Frontal cortex (tissue), 4 donors: ENCODE data around the gene MDP1. TPM values are rescaled to one million over a fixed set of nuclear protein-coding genes. Genes with fewer than 3 reads are reported as not detected.
"Not testable (repeated sequence)": the region's sequence is repeated elsewhere in the genome, so short reads cannot be mapped to it uniquely, and the experiment has no call there.

Experiments
- DNase-seq, 2 donors: peaks; one replicate each; pipeline ENCODE4 v3.0.0; 2012; ENCODE audit warnings: low spot score in 2 of 2
- FAIRE-seq: peaks from 2 replicates; lab custom pipeline; 2012; peaks lifted over from hg19 to GRCh38; lab: Jason Lieb, UNC
- total RNA-seq: library from RNA; depleted of rRNA; stranded (reverse); fragments of >200 nt; gene quantifications from one replicate; pipeline ENCODE4 v1.2.3, GENCODE V29; 2014
- donor health status: control.
- donor health status: control.
- donor health status: control.

MDP1 gene
- total RNA-seq, 1 donor from 2014 or later: 18.8 TPM

DNA sequence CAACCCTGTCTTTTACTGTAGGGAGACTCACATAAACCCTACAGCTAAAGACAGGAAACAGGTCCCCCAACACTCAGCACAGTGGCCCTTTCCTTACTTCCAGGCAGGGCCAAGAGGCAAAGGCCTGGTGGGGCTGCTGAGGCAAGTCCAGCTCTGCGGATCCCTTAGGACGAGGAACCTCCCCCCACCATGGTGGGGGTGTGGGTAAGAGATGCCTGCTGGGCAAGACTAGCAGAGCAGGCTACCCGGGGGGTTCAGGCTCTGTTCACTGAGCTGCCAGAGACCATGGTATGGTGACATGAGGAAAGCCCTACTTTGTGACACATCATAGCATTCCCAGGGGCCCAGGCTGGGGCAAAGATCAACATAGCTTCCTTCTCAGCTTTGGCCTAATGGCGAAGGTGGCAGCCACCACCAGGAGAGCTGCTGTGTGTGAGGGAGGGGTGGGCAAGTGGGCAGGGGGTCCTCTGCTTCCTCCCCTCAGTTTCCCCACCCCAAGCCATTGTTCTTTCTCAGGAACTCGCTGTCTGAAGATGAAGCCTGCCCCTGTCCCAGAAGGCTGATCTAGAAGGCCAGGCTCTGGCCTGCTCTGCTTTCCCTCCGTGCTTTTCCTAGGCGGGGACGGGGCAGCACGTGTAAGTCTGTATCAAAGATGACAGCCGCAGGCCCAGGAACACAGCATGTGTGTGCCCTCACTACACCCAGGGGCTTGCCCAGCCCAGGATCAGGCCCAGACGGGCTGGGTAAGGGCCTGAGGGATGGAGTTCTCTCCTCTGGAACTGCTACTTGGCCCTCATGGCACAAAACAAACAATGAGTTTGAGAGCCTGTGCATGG, 36.6 kb upstream of the MDP1 start:
- no peak for FAIRE-seq
- DNase-seq: no peak

DNA sequence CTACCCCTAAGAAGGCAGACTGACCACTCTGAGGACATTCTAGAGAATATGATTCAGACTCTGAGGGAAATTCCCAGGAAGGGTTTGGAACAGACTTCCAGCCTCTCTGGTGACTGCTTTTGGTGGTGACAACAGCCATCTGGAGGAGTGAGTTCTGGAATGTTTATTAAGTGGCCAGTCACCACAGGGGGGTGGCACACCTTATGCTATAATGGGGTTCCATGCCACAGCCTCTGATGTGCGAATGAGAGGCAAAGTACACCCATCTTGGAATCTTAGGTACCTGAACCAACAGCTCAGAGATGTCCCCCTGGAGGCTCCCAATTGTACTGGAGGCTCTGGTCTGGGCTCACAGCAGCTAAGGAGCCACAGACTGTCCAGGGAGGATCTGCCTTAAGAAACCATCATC, 36.0 kb upstream of the MDP1 start:
- DNase-seq: no peak
- no peak for FAIRE-seq

DNA sequence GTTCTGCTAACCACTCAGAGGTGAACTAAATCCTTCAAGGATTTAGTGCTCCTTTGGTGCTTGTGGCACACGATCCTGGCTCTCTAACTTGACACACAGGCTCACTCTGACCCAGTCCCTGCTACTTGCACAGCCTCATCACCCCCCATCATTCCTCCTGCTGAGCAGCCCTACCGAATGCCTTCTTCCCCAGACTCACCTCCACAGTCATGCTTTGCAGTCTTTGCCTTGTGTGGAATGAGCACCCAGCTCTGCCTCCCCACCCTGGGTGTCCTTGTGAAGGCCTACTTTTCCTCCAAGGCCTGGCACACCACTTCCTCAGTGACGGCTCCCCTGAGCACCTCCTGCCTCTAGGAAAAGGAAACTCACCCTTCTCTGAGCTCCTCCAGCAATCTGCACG, 34.5 kb upstream of the MDP1 start:
- FAIRE-seq (no peak), DNase-seq (no peak)

DNA sequence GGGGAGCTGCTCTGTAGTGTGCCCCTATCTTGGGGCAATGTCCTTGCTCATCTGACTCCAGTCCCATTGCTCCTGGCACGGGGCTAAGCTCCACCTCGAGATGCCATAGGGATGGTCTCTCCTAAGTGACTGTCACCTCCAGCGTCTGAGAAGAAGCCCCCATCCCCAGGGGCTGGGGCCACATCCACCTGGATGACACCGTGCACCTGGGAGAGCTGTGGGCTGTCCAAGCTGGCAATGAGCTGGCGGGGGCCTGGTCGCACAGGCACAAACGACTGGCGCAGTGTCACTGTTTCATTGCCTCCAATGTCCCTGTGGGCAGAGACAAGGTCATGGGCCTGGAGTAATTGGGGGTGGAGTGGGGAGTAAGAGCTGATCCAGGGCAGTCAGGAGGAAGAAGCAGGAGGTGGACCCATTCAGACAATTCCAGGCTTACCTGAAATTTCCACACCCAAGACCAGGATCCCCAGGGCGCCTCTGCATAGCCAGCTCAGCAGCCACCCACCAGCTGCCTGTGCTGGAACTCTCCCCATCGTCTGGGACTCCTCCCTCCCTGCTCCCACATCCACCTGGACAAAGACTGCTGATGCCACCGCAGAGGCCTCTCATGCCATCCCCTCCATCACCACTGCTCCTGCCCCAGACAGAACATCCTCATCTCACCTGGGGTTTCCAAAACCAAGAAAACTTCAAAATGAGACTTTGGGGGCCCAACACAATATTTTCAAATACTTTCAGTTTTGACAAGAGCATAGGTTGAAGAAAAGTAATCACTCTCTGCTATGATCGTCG, 33.6 kb upstream of the MDP1 start:
- FAIRE-seq (no peak), DNase-seq (no peak)

DNA sequence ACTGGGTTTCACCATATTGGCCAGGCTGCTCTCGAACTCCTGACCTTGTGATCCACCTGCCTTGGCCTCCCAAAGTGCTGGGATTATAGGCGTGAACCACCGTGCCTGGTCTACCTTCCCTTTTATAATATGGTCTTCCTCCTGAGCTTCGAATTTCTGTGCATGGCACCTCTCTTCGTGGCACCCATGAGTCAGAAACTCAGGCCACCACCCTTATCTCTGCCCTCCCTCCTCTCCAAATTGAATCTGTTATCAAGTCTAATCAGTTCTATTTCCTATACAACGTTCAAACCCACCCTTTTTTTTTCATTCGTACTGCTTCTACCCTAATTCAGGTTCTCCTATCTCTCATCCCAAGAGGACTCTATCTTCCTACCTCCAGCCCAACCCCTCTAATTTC, 31.6 kb upstream of the MDP1 start:
- FAIRE-seq: no peak
- no peak for DNase-seq

DNA sequence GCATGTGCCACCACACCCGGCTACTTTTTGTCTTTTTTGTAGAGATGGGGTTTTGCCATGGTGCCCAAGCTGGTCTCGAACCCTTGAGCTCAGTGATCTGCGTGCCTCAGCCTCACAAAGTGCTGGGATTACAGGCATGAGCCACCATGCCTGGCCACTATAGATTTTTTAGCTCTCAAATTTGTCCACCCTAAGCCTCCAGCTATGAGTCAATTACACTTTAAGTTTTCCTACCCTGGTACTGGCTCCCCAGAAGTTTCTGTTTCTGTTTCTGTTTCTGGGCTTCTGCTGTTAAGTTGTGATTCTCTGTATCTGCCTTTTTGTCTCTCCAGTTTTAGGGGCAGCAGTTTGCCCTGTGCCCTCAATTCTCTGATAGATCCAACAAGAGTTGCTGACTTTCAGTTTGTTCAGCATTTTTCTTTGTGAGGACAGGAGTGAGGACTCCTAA, 30.9 kb upstream of the MDP1 start:
- FAIRE-seq (no peak), DNase-seq (no peak)

DNA sequence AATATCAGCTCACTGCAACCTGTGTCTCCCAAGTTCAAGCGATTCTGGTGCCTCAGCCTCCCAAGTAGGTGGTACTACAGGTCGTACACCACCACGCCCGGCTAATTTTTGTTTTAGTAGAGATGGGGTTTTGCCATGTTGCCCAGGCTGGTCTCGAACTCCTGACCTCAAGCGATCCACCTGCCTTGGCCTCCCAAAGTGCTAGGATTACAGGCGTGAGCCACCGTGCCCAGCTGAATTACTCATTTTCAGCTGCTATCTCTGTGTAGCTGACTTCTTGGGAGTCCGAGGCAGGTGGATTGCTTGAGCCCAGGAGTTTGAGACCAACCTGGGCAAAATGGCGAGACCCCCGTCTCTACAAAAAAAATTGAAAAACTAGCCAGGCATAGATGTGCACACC, 29.5 kb upstream of the MDP1 start:
- FAIRE-seq, DNase-seq: not testable (repeated sequence)

DNA sequence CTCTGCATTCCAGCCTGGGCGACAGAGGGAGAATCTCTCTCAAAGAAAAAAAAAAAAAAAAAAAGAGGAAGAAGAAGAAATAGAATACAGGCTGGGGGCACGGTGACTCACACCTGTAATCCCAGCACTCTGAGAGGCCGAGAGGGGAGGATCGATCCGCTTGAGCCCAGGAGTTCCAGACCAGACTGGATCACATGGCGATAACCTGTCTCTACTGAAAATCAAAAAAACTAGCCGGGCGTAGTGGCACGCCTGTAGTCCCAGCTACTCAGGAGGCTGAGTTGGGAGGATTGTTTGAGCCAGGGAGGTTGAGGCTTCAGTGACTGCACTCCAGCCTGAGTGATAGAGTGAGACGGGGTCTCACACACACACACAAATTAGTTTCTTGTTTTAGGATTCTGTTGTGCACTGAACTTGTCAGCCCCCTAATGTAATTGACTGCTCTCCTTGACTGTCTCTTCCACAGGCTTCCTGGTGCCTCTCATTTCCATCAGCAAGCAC, 27.5 kb upstream of the MDP1 start:
- DNase-seq (no peak), FAIRE-seq (no peak)

DNA sequence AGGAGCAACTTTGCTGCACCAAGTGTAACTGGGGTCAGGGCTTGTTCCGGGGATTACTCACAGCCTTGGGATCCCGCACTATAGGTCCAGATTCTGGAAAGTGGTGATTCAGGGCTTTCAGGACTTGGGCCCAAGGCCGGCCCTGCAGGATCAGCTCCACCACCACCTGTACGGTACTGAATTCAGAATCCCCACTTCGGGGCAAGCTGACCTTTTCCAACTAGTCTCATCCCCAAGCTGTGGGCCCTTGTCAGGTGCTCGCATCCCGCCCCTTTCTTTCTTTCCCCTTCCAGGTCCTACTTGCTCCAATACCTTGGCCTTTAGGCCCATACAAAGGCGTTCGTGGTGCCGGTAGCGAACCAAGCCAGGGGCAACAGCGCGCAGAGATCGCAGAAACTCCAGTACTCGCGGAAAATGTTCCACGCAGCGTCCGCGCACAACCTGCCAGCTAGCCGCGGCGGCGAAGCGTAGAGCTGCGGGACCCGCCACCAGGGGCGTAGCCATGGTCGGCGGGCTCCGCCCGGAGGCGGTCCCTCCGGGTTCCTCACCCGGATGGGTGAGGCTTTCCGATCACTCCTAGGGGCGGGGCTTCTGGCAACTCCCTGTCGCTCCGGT, 26.1 kb upstream of the MDP1 start:
- DNase-seq (peak; percentile 85 to 95), FAIRE-seq (no peak)

DNA sequence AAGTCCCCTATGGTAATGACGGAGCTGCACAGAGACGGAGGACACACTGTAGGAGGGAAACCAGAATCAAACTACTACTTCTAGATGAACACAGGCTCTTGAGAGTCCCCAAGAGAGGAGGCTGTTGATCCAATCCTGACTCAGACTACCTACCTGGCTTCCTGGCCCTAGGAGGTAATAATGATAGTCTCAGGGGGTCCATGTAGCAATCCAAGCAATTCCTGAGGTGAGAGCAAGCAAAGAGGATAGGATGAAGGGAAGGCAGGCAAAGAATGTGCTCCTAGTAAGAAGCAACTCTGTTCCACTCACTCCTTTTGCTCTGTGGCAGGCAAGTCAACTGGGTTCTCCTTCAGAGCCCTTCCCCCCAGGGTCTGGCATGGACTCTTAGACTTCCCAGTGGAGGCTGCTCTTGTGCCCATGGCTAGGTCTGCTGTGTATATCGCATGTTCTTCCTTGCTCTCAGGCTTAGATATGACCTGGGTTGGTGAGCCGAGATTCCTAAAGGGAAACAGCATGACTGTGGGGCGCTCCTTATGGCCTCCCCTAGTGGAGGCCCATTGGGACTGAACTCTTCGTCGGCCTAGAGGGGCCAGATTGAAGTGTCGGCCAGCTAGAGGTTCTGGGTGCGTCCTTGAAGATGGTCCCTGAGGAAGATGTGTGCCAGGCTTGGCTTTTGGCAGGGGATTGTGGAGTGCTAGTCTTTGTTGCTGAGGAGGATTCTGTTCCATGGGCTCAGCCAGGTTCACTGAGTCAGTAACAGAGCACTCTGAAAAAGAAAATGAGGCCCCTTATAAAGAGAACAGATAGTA, 24.4 kb upstream of the MDP1 start:
- FAIRE-seq (no peak), DNase-seq (no peak)

DNA sequence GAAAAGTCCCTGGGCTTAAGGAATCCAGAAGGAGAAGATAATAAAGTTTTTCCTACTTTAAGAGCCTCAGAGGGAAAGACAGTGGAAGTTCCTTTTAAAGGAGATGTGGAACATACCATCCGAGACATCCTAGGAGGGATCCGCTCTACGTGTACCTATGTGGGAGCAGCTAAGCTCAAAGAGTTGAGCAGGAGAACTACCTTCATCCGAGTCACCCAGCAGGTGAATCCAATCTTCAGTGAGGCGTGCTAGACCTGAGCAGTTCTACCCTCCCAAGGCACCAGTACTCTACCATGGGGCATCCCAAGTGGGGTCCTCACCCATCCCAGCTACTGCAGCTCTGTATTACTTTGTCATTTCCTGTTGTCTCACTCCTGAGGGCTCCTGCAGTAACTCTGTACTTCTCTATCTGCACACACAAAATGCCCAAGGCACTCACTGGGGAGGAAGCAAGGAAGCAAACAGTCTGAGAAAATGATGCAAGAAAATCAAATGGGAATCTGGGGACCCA, 22.7 kb upstream of the MDP1 start:
- no peak for DNase-seq
- no peak for FAIRE-seq

DNA sequence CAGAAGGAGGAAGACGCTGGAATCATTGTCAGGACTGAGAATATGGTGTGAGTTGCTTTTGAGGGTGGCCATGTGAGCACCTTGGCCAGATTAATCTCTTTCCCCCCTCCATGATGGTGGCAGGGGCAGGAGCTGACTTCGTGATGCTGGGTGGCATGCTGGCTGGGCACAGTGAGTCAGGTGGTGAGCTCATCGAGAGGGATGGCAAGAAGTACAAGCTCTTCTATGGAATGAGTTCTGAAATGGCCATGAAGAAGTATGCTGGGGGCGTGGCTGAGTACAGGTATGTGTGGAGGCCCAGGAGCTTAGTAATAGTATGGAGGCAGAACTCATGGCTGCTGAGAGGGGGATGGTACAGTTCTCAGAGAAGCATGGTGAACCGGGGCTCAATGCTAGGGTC, 22.3 kb upstream of the MDP1 start:
- no peak for DNase-seq

DNA sequence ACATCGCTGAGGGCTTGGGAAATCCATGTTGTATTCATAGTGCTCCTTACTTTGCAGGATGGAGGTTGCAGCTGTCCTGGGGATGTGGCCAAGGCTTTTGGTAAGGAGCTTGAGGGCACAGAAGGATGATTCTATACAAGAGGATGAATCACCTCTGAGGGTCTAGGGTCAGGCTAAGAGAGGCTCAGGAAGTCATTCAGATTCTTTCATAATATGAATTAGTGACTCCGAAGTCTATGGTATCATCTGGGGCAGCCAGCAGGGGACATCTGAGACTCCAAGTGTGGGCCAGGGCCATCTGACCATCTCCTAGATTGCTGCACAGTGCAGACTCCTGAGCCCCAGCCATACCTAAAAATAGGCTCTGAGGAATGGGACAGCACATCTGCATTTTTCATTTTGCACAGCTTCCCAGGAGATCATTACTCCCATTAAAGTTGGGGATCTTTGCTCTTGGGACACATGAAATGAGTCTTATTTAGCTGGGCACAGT, 21.6 kb upstream of the MDP1 start:
- no peak for FAIRE-seq

More for the DNA sequence above, 22.3 kb upstream of the MDP1 start:
- FAIRE-seq: no peak

DNA sequence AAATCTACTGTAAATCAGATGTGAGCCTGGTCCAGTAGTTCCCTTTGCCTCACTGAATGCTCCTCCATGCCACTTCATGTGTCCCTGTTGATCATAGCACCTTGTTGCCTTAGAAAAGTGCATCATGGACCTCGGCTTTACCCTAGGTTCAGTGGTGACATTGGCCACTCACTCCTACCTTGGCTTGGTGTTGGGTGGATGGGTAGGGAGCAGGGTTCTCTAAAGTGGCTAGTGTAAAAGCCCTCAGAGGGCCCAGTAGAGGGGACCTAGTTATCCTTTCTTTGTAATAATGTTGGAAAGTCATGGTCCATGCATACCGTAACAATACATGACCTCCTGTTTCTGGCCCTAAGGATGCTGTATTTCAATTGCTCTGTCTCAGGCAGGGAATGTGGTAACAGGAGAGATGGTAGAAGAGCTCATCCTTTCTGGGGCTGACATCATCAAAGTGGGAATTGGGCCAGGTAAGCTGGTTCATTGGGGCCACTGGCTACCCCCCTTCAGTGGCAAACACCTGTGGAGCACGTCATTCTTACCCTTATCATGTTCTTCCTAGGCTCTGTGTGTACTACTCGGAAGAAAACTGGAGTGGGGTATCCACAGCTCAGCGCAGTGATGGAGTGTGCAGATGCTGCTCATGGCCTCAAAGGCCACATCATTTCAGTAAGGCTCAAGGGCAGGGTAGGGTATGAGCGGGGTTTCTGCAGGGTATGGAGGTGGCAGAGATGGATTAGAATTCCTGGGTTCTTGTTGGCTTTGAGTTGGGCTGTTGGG, 21.0 kb upstream of the MDP1 start:
- no peak for DNase-seq
- FAIRE-seq: no peak

More for the DNA sequence above, 21.6 kb upstream of the MDP1 start:
- no peak for DNase-seq

DNA sequence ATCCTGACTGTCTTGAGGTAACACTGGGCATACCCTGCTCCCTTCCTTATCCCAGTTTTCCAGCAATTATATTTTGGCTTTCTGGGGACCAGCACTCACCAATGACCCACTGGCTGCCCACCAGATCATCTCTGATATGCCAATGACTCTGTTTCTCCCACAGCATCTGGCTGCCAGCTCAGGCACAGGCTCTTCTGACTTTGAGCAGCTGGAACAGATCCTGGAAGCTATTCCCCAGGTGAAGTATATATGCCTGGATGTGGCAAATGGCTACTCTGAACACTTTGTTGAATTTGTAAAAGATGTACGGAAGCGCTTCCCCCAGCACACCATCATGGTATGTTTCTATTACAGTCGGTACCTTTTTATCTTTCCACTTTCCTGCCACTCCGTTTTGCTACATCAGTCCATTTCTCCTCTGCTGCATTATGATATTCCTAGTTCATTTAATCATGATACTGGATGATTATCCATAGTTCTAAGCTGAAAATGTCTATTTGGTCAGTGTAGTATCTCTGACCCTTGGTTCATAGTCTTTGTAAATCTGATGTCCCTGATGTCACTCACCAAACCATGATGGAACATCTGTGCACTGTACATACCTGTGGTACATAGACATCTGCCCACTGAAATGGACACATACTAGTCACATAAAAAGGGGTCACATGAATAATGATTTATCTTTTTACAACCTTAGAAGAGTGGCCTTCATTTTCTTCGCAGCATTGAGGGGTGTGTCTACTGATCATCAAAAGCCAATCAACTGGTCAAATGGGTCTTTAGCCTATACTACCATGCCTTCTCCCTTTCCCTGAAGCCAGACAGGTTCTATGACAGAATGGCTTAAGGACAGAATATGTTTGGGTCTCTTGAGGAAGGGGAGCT, 20.2 kb upstream of the MDP1 start:
- DNase-seq (no peak), FAIRE-seq (no peak)

DNA sequence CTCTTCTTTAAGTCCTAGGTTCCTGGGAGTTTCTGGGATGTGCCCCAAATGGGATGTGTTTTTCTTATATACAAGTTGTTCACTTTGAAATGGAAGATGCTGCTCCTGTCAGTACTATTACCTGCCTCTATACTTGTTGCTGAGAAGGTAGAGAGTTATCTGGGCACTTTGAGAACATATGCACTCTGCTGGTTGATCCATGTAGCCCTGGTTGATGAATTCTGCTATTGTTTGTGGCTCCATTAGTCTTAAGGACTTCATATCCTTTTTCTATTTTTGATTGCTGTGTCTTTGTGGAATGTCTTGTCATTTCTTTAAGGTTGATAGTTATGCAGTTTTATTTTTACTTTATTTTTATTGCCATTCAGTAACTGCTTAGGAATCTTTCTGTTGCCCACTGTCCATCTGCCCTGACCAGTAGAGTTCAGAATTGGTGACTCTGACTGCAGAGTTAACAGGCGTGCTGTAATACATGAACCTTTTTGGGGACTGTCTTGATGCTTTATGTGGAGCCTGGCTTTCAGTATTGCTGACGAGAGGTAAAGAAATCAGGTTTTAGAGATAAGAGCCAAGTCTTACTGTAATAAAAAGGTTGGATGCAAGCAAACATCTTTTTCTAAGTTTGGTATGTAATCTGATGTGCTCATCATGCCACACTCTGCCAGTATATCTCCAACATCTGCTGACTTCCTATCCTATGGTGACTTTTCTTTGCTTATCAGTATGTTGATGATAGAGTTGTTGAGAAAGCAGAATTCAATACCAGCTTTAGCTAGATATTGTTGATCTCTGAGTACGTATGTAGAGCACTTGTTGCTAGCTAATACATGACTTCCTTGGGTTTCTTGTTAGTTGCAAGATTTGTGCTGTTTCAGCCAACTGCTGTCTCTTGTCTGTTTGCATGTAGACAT, 18.5 kb upstream of the MDP1 start:
- DNase-seq: no peak
- no peak for FAIRE-seq

DNA sequence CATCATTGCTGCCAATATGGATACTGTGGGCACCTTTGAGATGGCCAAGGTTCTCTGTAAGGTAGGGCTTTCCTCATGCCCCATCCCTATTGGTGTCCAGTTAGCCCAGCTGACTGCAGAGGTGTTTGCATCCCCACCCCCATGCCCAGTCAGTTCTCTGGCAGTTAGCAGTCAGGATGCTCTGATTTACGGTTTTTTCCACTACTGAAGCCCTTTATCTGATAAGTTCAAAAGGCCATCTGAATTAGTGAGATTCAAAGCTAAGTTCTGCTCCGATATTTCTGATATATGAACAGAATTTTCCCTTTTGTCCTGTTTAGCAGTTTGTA, 17.6 kb upstream of the MDP1 start:
- DNase-seq: no peak
- FAIRE-seq: no peak
